AG10803 (cell line): Measurements from ENCODE around the gene S100A13.

Source experiments
- DNase-seq: peaks from one replicate; pipeline ENCODE4 v3.0.0; 2010; ENCODE audit warnings: low read depth
- H3K4me3 ChIP-seq: 2 replicates; pipeline ENCODE4 v1.5.1; 2011; ENCODE audit warnings: mild to moderate bottlenecking, low read length, control low read depth
- TF ChIP-seq, protein P1 (sequence below): conservative IDR thresholded peaks from 2 replicates; pipeline ENCODE4 v1.5.1; 2011; ENCODE audit warnings: mild to moderate bottlenecking, low read length, control low read depth, inconsistent platforms

Gene S100A13

DNA sequence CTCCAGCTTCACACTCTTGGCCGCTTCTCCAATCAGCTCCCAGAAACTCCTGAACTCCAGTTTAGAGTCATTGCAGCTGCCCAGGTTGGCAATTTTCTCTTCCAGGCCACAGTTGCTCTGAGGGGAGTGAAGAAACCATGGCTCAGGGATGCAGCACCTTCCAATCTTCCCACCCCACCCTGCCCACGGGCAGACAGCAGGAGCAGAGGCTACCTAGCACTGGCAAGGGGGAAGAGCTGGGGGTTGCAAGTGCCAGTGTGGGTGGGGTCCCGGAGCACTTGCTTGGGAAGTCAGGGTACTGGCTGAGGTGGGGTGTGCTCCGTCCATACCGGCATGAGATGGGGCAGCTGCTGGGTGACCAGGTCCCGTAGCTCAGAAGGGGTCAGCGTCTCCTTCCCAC lies 12.4 kb downstream of the S100A13 start:
- no peak overlapping the region for H3K4me3 ChIP-seq
- TF ChIP-seq, protein P1, sequence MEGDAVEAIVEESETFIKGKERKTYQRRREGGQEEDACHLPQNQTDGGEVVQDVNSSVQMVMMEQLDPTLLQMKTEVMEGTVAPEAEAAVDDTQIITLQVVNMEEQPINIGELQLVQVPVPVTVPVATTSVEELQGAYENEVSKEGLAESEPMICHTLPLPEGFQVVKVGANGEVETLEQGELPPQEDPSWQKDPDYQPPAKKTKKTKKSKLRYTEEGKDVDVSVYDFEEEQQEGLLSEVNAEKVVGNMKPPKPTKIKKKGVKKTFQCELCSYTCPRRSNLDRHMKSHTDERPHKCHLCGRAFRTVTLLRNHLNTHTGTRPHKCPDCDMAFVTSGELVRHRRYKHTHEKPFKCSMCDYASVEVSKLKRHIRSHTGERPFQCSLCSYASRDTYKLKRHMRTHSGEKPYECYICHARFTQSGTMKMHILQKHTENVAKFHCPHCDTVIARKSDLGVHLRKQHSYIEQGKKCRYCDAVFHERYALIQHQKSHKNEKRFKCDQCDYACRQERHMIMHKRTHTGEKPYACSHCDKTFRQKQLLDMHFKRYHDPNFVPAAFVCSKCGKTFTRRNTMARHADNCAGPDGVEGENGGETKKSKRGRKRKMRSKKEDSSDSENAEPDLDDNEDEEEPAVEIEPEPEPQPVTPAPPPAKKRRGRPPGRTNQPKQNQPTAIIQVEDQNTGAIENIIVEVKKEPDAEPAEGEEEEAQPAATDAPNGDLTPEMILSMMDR = no peak

GRCh38 chr1:153614189-153614900 lies 13.0 kb downstream of the S100A13 start:
- DNase-seq = no peak
- H3K4me3 ChIP-seq = no peak overlapping the region
- TF ChIP-seq, protein P1 = peak; percentile 38

More for the DNA sequence above, 12.4 kb downstream of the S100A13 start:
- no peak for DNase-seq

DNA sequence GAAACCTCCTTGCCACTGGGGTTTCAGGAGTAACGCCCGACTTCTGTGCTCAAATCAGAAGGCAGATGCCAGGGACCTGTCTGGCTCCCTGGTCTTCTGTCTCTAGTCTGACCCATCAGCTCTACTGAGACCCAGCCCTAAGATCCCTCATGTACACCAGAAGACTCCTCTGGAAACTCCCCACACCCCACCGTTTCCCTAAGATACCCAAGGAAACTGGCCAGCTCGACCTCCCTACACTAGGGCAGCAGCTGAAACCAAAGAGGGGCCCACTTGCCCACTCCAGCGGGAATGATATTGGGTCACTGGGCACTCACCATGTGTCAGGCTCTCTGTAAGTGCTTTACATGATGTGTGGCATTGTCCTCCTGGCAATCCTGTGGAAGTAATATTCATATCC lies 13.9 kb downstream of the S100A13 start:
- DNase-seq = no peak
- TF ChIP-seq, protein P1 = no peak
- H3K4me3 ChIP-seq = peak overlapping the region; percentile 95

DNA sequence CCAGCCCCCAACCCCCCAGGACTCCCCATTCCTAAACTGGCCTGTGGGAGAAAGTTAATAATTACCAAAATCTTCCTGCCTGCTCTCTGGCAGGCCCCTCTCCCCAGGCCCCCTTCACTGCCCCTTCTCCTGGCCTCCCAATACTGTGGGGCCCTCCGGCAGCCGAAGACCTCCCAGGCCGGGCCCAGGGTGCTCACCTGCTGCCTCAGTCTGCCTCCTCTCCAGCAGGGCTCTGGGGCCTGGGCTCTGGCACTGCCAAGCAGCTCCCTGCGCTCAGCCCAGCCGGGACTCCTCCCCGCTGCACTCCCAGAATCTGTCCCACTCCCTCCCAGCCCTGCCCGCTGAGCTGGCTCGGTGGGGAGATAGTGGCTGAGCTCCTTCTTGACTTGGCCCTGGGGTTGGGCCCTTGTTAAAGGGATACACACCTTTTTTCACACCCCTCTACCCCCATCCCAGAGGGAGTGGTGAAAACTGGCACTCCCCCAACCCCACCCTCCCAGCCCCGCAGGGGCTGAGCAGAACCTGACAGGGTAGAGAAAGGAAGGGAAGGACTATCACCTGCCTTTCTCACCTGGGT lies 14.5 kb downstream of the S100A13 start, which contains the start of gene S100A16:
TSS of gene S100A16 (minus strand) at position 383 of the 577 bp plus-strand sequence. CDS start 4,986 bp downstream, outside the sequence.
- peak; percentile 73 for DNase-seq
- TF ChIP-seq, protein P1 = no peak
- peak within 1 kb of the TSS; percentile 95 for H3K4me3 ChIP-seq

DNA sequence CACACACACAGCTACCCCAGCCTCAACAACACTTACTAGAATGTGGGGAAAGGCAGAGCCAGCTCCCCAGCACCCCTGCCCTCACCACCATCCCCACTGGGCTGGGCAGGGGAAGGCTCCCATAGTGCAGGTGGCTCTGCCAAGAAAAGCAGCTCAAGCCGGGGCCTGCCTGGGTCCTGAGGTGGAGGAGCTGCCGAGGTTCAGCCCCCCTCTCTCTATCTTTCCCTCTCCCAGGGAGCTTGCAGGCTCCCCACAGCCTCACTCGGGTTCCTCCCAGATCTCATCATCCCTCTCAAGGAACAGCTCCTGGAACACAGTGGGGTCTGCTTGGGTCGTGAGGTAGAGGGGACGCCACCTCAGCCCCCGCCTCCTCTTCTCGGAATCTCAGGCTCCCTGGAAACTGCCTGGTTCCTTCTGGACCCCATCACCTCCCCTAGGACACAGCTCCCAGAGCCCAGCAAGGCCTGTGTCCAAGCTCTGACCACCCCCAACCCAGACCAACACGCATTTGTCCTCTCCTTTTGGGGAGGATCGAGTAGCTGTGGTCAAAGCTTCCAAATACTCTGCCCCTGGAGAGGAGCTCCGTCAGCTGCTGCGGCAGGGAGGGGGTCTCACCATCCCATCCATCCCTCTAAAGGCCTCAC lies 15.1 kb downstream of the S100A13 start:
- peak overlapping the region; percentile 95 for H3K4me3 ChIP-seq
- DNase-seq = no peak
- TF ChIP-seq, protein P1 = no peak

GRCh38 chr1:153611356-153611755 lies 15.9 kb downstream of the S100A13 start:
- TF ChIP-seq, protein P1 = no peak
- DNase-seq = no peak
- H3K4me3 ChIP-seq = peak overlapping the region; percentile 95
